MCF 10A (cell line): ENCODE data around the gene OLIG3. TPM values are rescaled to one million over a fixed set of nuclear protein-coding genes. Genes with fewer than 3 reads are reported as not detected.

Experiments used
- BruUV-seq: library from RNA; stranded (reverse); fragments of 400-500 nt; replicated peaks from 2 replicates; lab custom pipeline; 2021; lab: Mats Ljungman, UMichigan
- CTCF ChIA-PET: fragments of 300-600 bp; sonication (Branson Sonifier 250); formaldehyde crosslinking; extraction: SDS; loops from one replicate; lab custom pipeline; 2021; ENCODE audit warnings: antibody characterized with exemption, inconsistent platforms; lab: Yijun Ruan, JAX
- POLR2A ChIA-PET: fragments of 300-600, 350-650 bp; sonication (Branson Sonifier 250); formaldehyde crosslinking; extraction: SDS; loops from one replicate; lab custom pipeline; 2020; ENCODE audit warnings: antibody characterized with exemption, inconsistent platforms; lab: Yijun Ruan, JAX
- DNase-seq: peaks from one replicate; pipeline ENCODE4 v3.0.0-alpha.2; 2018; ENCODE audit not compliant: unreplicated experiment
- H3K27ac Mint-ChIP-seq: one replicate; pipeline ENCODE4 v1.8.0; 2022; ENCODE audit warnings: mild to moderate bottlenecking, low read depth, mixed read lengths; ENCODE audit not compliant: unreplicated experiment
- H3K27me3 Mint-ChIP-seq: one replicate; pipeline ENCODE4 v1.8.0; 2022; ENCODE audit warnings: mixed read lengths; ENCODE audit not compliant: insufficient read depth, unreplicated experiment
- H3K36me3 Mint-ChIP-seq: one replicate; pipeline ENCODE4 v1.8.0; 2022; ENCODE audit warnings: mild to moderate bottlenecking, moderate library complexity, mixed read lengths; ENCODE audit not compliant: insufficient read depth, unreplicated experiment
- H3K4me1 Mint-ChIP-seq: one replicate; pipeline ENCODE4 v1.8.0; 2022; ENCODE audit warnings: mixed read lengths; ENCODE audit not compliant: insufficient read depth, unreplicated experiment
- H3K4me3 Mint-ChIP-seq: one replicate; pipeline ENCODE4 v1.8.0; 2022; ENCODE audit warnings: mild to moderate bottlenecking, moderate library complexity, mixed read lengths; ENCODE audit not compliant: unreplicated experiment
- H3K9me3 Mint-ChIP-seq: one replicate; pipeline ENCODE4 v1.8.0; 2022; ENCODE audit warnings: mixed read lengths; ENCODE audit not compliant: unreplicated experiment
- CTCF ChIP-seq: fragments of 200-600 bp; IDR thresholded peaks from one replicate; pipeline ENCODE4 v1.8.0; 2022; ENCODE audit warnings: antibody characterized with exemption, mild to moderate bottlenecking; ENCODE audit not compliant: unreplicated experiment
- intact Hi-C: fragments of 100-400 bp; cut with micrococcal nuclease; formaldehyde crosslinking; loops from 2 replicates; pipeline ENCODE4 v1.14.1; 2022
- total RNA-seq: library from RNA; stranded (reverse); gene quantifications from 2 replicates; pipeline ENCODE4 v1.2.3, GENCODE V29; 2022

OLIG3 gene
- total RNA-seq, 1 experiment from 2014 or later: not detected

DNA sequence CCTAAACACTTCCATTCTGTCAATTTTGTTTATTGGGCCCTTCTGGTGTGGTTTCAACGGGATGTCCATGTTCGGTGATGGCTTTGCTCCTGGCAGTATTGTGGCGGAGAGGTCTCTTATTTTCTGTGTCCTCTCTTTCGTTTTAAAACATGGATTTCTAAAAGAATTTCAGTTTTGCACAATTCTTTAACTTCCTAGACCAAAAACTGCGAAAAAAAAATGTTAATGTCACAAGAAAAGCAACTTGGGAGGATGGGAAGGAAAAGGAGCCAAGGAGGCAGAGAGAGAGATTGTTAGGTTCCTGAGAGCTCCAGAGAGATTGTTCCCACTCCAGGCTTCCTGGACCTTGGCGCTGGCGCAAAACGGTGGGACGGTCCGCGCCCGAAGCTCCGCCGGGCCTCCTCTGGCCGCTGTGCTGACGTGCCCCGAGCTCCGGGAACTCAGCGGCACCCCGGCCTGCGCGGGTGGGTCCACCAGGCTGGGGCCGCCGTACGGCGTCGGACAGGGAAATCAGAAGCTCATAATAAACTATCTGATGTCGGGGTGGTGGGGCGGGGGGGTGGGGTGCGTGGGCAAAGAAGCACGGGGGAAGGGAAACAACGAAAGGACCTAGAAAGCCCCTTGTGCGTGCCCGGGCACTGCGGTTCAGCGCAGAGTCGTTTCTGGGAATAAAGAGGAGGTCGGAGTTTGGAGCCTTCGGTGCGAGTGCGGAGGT is 951 bp upstream of the OLIG3 start:
- POLR2A ChIA-PET: interaction anchor here (0.7 kb wide), 1 partner anchor 47 kb away, joined by 3 read pairs; no protein-coding TSS in a partner anchor
- no peak for TF ChIP-seq CTCF
- peaks cover 29% of the 10 kb centered on the region for H3K27me3 Mint-ChIP-seq
- DNase-seq: no peak
- CTCF ChIA-PET: interaction anchor here (0.6 kb wide), 1 partner anchor 834 kb away, joined by 3 read pairs; no protein-coding TSS in a partner anchor
- intact Hi-C loops: no loop called here
- no peak overlapping the region for H3K4me3 Mint-ChIP-seq
- H3K36me3 Mint-ChIP-seq: peaks cover 5% of the 10 kb centered on the region
- H3K9me3 Mint-ChIP-seq: no peaks in the 10 kb centered on the region
- no TSS peak for BruUV-seq
- no peak overlapping the region for H3K27ac Mint-ChIP-seq
- peaks cover 4% of the 10 kb centered on the region for H3K4me1 Mint-ChIP-seq

DNA sequence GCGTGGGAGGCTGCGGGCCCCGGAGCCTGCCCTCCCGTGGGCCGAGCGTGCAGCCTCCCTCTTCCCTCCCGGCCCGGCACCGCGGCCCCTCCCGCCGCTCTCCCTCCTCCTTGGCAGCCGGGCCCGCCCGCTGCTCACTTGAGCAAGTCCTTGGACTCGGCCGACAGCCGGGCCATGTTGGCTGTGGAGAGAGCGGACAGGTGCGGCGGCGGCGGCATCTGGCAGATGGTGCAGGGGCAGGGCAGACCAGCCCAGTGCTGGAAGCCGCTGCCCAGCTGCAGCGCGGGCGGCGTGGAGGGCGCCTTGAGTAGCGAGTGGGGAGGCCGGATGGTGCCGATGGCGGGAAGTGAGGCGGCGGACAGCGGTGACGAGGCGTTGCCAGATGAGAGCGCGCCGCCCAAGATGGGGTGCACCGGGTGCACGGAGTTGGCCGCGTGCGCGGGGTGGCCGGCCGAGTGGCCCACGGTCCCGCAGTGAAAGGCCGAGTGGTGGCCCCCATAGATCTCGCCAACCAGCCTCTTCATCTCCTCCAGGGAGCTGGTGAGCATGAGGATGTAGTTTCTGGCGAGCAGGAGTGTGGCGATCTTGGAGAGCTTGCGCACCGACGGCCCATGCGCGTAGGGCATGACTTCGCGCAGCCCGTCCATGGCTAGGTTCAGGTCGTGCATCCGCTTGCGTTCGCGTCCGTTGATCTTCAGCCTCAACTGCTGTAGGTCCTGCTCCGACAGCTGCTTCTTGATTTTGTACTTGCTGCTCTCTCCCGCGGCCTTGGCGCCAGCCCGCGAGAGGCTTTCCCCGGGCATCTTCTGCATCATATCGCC is 766 bp downstream of the OLIG3 start:
- no peak overlapping the region for H3K4me3 Mint-ChIP-seq
- peaks cover 4% of the 10 kb centered on the region for H3K4me1 Mint-ChIP-seq
- H3K27me3 Mint-ChIP-seq: peaks cover 24% of the 10 kb centered on the region
- no peak overlapping the region for H3K27ac Mint-ChIP-seq
- ChIA-PET CTCF (interaction anchor here (0.6 kb wide), 1 partner anchor 1686 kb away, joined by 3 read pairs; no protein-coding TSS in a partner anchor), POLR2A (no interaction called here)
- intact Hi-C loops: no loop called here
- no peak for TF ChIP-seq CTCF
- no peak for DNase-seq
- BruUV-seq: no TSS peak
- no peaks in the 10 kb centered on the region for H3K9me3 Mint-ChIP-seq
- peaks cover 5% of the 10 kb centered on the region for H3K36me3 Mint-ChIP-seq

DNA sequence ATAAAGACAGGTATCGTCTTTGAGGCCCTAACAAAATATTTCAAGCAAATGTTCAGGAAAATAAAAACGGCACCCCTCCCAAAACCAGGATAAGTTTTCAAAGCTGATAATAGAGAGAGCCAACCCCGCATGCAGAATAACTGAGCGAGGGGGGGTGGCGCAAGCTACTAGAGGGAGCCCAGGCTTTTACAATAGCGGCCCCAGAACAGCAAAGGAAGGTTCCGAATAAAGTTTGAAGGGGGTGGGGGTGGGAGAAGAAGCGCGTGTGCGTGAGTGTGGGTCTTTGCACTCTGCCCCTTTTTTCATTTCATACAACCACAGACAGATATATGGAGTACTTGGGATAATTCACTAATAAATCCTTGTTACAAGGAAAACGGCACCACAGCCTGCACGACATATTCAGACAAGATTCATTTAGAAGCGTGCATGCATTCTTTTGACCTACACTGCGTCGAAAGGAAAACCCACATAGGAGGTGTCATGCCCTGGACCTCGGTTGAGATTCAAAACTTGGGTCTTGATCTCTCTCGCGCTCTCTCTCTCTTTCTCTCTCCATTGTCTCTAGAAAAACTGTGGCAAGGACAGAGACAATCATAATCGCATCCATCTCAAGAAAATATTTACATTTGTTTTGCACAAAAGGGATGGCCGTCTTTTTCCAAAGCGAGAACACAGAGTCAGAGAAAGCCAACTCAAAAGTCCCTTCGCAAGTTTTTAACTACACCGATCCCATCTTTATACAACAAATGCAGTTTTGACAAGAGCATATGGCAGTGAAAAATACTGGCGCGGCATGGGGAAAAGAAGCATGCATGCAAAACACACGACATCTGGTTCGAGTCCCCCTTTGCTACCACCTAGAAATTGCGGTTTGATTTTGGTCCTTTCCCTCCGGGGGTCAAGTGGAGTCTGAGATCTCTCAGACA is 1.6 kb downstream of the OLIG3 start:
- peaks cover 20% of the 10 kb centered on the region for H3K27me3 Mint-ChIP-seq
- no peak for DNase-seq
- H3K27ac Mint-ChIP-seq: no peak overlapping the region
- H3K4me3 Mint-ChIP-seq: no peak overlapping the region
- no TSS peak for BruUV-seq
- peaks cover 5% of the 10 kb centered on the region for H3K36me3 Mint-ChIP-seq
- peaks cover 4% of the 10 kb centered on the region for H3K4me1 Mint-ChIP-seq
- no peaks in the 10 kb centered on the region for H3K9me3 Mint-ChIP-seq
- intact Hi-C loops: no loop called here
- ChIA-PET CTCF (interaction anchor here (1.0 kb wide), 1 partner anchor 21 kb away, joined by 3 read pairs; no protein-coding TSS in a partner anchor), POLR2A (no interaction called here)
- no peak for TF ChIP-seq CTCF
